Measurements from ENCODE around the gene MSRB2. TPM values are rescaled to one million over a fixed set of nuclear protein-coding genes. Genes with fewer than 3 reads are reported as not detected.
A peak's percentile ranks its signal among the peaks of the same experiment; 100 is the strongest.

The MSRB2 gene
- total RNA-seq, 4 donors from 2014 or later, result 4.7 to 13.4 (median 9.4) TPM

DNA sequence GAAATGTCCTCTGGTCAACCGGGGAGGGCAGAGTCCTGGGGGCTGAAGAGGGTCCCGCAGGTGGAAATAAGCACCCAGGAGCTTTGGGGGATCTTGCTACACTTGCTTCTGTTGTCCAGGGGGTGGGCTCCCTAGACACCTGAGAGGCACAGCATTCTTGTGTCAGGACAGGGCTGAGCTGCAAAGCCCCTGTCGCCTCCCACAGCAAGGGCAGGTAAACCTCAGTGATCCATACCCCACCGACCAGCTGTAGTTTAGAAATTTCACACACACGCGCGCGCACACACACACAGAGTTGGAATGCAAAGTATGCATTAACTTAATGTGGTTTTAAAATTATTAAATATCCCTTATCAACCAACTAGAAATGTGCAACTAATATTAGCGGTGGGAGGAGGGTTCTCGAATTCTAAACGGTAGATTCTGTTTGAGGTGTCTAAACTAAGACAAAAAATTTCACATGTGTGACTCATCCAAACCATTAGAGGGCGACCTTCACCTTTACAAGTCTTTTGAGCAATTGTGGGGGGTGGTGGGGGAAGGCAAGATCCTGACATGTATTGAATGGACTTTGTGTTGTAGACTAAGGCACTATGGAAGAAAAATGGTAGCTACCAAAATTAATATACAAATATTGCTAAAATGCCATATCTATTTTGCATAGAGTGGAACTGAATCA, 62.5 kb downstream of the MSRB2 start:
- no peak overlapping the region for H3K27ac ChIP-seq

DNA sequence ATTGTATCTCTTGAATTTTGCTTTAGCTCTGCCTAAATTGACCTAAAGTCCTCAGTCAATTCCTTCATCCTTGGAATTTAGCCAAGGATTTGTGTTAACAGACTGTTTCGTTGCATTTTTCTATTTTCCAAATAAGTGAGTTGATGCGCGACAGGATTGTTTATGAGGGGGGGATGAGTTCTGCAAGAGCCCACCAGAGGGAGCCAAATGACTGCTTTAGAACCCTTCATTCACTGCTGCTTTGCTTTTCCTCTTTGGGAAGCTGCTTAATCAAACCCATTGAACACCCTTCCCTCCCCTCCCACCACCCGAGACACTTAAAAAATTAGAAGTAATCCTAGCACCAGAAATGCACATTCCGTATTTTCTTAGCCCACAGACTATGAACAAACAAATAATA, 63.0 kb downstream of the MSRB2 start:
- peaks cover 19% of the 10 kb centered on the region for H3K27me3 ChIP-seq
- no peaks in the 10 kb centered on the region for H3K9me3 ChIP-seq
- no peak overlapping the region for H3K4me3 ChIP-seq
- no peak for DNase-seq (ENCODE audit: low spot score in 2 of 2)
- no peaks in the 10 kb centered on the region for H3K36me3 ChIP-seq
- peaks cover 4% of the 10 kb centered on the region for H3K4me1 ChIP-seq
- no peak overlapping the region for H3K27ac ChIP-seq
- WGBS, result 3% methylated on average over 5 of the region's 5 CpGs
- TF ChIP-seq, protein P1, sequence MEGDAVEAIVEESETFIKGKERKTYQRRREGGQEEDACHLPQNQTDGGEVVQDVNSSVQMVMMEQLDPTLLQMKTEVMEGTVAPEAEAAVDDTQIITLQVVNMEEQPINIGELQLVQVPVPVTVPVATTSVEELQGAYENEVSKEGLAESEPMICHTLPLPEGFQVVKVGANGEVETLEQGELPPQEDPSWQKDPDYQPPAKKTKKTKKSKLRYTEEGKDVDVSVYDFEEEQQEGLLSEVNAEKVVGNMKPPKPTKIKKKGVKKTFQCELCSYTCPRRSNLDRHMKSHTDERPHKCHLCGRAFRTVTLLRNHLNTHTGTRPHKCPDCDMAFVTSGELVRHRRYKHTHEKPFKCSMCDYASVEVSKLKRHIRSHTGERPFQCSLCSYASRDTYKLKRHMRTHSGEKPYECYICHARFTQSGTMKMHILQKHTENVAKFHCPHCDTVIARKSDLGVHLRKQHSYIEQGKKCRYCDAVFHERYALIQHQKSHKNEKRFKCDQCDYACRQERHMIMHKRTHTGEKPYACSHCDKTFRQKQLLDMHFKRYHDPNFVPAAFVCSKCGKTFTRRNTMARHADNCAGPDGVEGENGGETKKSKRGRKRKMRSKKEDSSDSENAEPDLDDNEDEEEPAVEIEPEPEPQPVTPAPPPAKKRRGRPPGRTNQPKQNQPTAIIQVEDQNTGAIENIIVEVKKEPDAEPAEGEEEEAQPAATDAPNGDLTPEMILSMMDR (IDR thresholded peaks at IDR 0.05), result peak; percentile 46 to 70
- no peak for TF ChIP-seq POLR2AphosphoS5 (IDR thresholded peaks at IDR 0.05)

More for the DNA sequence above, 62.5 kb downstream of the MSRB2 start:
- DNase-seq (ENCODE audit: low spot score in 2 of 2), result no peak
- H3K36me3 ChIP-seq, result no peaks in the 10 kb centered on the region
- peaks cover 19% of the 10 kb centered on the region for H3K27me3 ChIP-seq
- H3K4me3 ChIP-seq, result no peak overlapping the region
- peaks cover 4% of the 10 kb centered on the region for H3K4me1 ChIP-seq
- TF ChIP-seq, protein P1 (IDR thresholded peaks at IDR 0.05), result no peak
- TF ChIP-seq POLR2A (IDR thresholded peaks at IDR 0.05) (no peak), POLR2AphosphoS5 (IDR thresholded peaks at IDR 0.05) (no peak), EP300 (IDR thresholded peaks at IDR 0.05) (no peak)
- H3K9me3 ChIP-seq, result no peaks in the 10 kb centered on the region
- WGBS, result 46% methylated on average over 12 of the region's 12 CpGs

DNA sequence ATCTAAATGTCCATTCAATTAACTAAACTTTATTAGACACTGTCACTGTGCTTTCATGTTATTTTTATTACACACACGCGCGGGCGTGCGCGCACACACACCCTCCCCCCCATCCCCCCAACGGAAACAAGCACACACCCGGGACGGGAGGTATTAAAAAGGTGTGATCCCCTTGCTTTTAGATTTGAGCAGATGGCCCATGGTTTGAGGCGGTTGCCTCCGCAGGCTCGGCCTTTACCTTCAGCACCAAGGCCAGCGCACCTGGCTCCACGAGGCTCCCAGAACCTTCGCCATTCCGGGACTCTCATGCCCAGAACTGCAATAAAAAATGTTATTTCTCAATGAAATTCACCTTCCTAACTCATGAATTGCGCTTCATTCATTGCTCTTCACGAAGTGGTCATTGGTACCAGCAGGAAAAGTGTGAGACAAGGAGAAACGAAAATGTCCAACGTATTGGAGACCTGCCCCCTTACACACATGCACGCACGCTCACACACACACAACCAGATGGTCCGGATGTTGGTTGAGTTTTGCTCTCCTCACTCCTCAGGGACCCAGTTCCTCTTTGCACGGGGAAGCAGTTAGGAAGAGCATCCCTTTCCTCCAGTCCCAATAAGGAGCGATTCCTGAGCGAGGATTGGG, 76.0 kb downstream of the MSRB2 start:
- DNase-seq (ENCODE audit: low spot score in 2 of 2), result no peak
- TF ChIP-seq POLR2AphosphoS5 (IDR thresholded peaks at IDR 0.05) (no peak), POLR2A (IDR thresholded peaks at IDR 0.05) (no peak), EP300 (IDR thresholded peaks at IDR 0.05) (no peak)
- TF ChIP-seq, protein P1 (IDR thresholded peaks at IDR 0.05), result no peak
- 15% methylated on average over 26 of the region's 26 CpGs for WGBS
- Histone ChIP-seq H3K4me1 (peaks cover 16% of the 10 kb centered on the region), H3K27ac (no peak overlapping the region), H3K36me3 (no peaks in the 10 kb centered on the region), H3K27me3 (peaks cover 72% of the 10 kb centered on the region), H3K4me3 (no peak overlapping the region), H3K9me3 (no peaks in the 10 kb centered on the region)

Other genes with a start within 250 kb of the MSRB2 start
- 1 to 10 TPM in 1 of 4 donors, not detected in 3; 2.0 TPM for gene ARMC3, start 167.5 kb upstream of the MSRB2 start, total RNA-seq
- gene PTF1A, start 96.7 kb downstream of the MSRB2 start, total RNA-seq, result not detected
- gene C10orf67, start 249.2 kb downstream of the MSRB2 start, total RNA-seq, result 1 to 10 TPM in 3 of 4 donors, under 1 TPM in 1; 0.93 to 1.5 (median 1.5) TPM

Data from suprapubic skin (tissue), 4 donors.